IMR-90 (cell line): Measurements from ENCODE around the gene MEGF9. TPM values are rescaled to one million over a fixed set of nuclear protein-coding genes. Genes with fewer than 3 reads are reported as not detected.

Experiments used
- ATAC-seq: fragments of 200-7000 bp; cut with Tn5 transposase; 2 replicates; pipeline ENCODE4 v1.9.1; 2020; ENCODE audit warnings: low read depth, mild to moderate bottlenecking, moderate library complexity
- BruUV-seq: library from RNA; stranded (reverse); fragments of 400-500 nt; replicated peaks from 2 replicates; lab custom pipeline; 2021; lab: Mats Ljungman, UMichigan
- CTCF ChIA-PET: fragments of 300-600 bp; formaldehyde crosslinking; extraction: SDS; loops from one replicate; lab custom pipeline; 2021; ENCODE audit warnings: antibody characterized with exemption; lab: Yijun Ruan, JAX
- POLR2A ChIA-PET: fragments of 300-600 bp; sonication (Branson Sonifier 250); formaldehyde crosslinking; loops from one replicate; lab custom pipeline; 2022; ENCODE audit warnings: antibody characterized with exemption; ENCODE audit not compliant: unreplicated experiment; lab: Charles Lee
- DNase-seq: peaks from one replicate; pipeline ENCODE4 v3.0.0; 2013
- H2AFZ ChIP-seq: replicated peaks from 2 replicates; pipeline ENCODE3; 2013; ENCODE audit warnings: low read length, mild to moderate bottlenecking; ENCODE audit not compliant: poor library complexity
- H2AK5ac ChIP-seq: 2 replicates; pipeline ENCODE4 v1.6.1; 2013; ENCODE audit warnings: low read depth, low read length, inconsistent platforms
- H2AK9ac ChIP-seq: replicated peaks from 2 replicates; pipeline ENCODE3; 2013; ENCODE audit warnings: mild to moderate bottlenecking, low read depth, low read length, moderate library complexity; ENCODE audit not compliant: poor library complexity
- H2BK120ac ChIP-seq: 2 replicates; pipeline ENCODE4 v1.6.1; 2013; ENCODE audit warnings: low read depth, low read length, inconsistent platforms
- H2BK15ac ChIP-seq: 3 replicates; pipeline ENCODE4 v1.6.1; 2013; ENCODE audit warnings: low read depth, low read length, inconsistent platforms
- H2BK20ac ChIP-seq: 2 replicates; pipeline ENCODE4 v1.6.1; 2013; ENCODE audit warnings: low read depth, mild to moderate bottlenecking, inconsistent platforms, low read length, moderate library complexity
- H2BK5ac ChIP-seq: 2 replicates; pipeline ENCODE4 v1.6.1; 2013; ENCODE audit warnings: mild to moderate bottlenecking, low read depth, low read length, inconsistent platforms; ENCODE audit not compliant: poor library complexity, severe bottlenecking
- H3K14ac ChIP-seq: replicated peaks from 2 replicates; pipeline ENCODE4 v1.6.1; 2013; ENCODE audit warnings: low read depth, low read length, inconsistent platforms
- H3K18ac ChIP-seq: 2 replicates; pipeline ENCODE4 v1.6.1; 2013; ENCODE audit warnings: low read depth, low read length, control low read depth
- H3K23ac ChIP-seq: 2 replicates; pipeline ENCODE4 v1.6.1; 2013; ENCODE audit warnings: low read depth, low read length, inconsistent platforms
- H3K27ac ChIP-seq: 2 replicates; pipeline ENCODE4 v1.5.1; 2013; ENCODE audit warnings: mild to moderate bottlenecking, control low read depth, low read length; ENCODE audit not compliant: insufficient read depth
- H3K27me3 ChIP-seq: 2 replicates; pipeline ENCODE4 v1.6.1; 2013; ENCODE audit warnings: low read length; ENCODE audit not compliant: control insufficient read depth, insufficient read depth
- H3K36me3 ChIP-seq: 2 replicates; pipeline ENCODE4 v1.6.1; 2013; ENCODE audit warnings: low read length, mixed read lengths; ENCODE audit not compliant: control insufficient read depth, insufficient read depth
- H3K4ac ChIP-seq: 2 replicates; pipeline ENCODE4 v1.6.1; 2013; ENCODE audit warnings: low read depth, low read length, inconsistent platforms
- H3K4me1 ChIP-seq: 2 replicates; pipeline ENCODE4 v1.6.1; 2013; ENCODE audit warnings: low read length, mixed read lengths; ENCODE audit not compliant: control insufficient read depth, insufficient read depth
- H3K4me2 ChIP-seq: 2 replicates; pipeline ENCODE4 v1.6.1; 2013; ENCODE audit warnings: low read depth, mild to moderate bottlenecking, control low read depth, low read length, moderate library complexity
- H3K4me3 ChIP-seq: 2 replicates; pipeline ENCODE4 v1.5.1; 2013; ENCODE audit warnings: low read depth, mild to moderate bottlenecking, control low read depth, low read length, moderate library complexity; ENCODE audit not compliant: insufficient read depth
- H3K56ac ChIP-seq: 2 replicates; pipeline ENCODE4 v1.6.1; 2013; ENCODE audit warnings: low read length, inconsistent platforms; ENCODE audit not compliant: insufficient read depth; ENCODE audit errors: extremely low read depth
- H3K79me1 ChIP-seq, 2 experiments: 2 replicates each; pipeline ENCODE4 v1.6.1; 2013; ENCODE audit warnings: low read length in 2 of 2, inconsistent platforms in 1 of 2, low read depth in 1 of 2
- H3K9ac ChIP-seq: 2 replicates; pipeline ENCODE4 v1.6.1; 2013; ENCODE audit warnings: low read depth, low read length, control low read depth
- H3K9me1 ChIP-seq: 2 replicates; pipeline ENCODE4 v1.6.1; 2013; ENCODE audit warnings: low read length, inconsistent platforms; ENCODE audit not compliant: insufficient read depth
- H3K9me3 ChIP-seq: 2 replicates; pipeline ENCODE4 v1.6.1; 2013; ENCODE audit warnings: low read length; ENCODE audit not compliant: control insufficient read depth, insufficient read depth
- H4K20me1 ChIP-seq: 2 replicates; pipeline ENCODE4 v1.6.1; 2013; ENCODE audit warnings: low read length, inconsistent platforms; ENCODE audit not compliant: insufficient read depth
- H4K5ac ChIP-seq: 2 replicates; pipeline ENCODE4 v1.6.1; 2013; ENCODE audit warnings: mild to moderate bottlenecking, low read depth, low read length, control low read depth
- H4K8ac ChIP-seq, 2 experiments: 2 replicates each; pipeline ENCODE4 v1.6.1; 2013; ENCODE audit warnings: low read depth in 2 of 2, low read length in 2 of 2, control low read depth in 1 of 2, inconsistent platforms in 1 of 2
- H4K91ac ChIP-seq: 2 replicates; pipeline ENCODE4 v1.6.1; 2013; ENCODE audit warnings: low read depth, low read length, inconsistent platforms; ENCODE audit not compliant: insufficient read depth
- CEBPB ChIP-seq: IDR thresholded peaks from 2 replicates; pipeline ENCODE4 v1.6.1; 2012; ENCODE audit warnings: low read depth, low read length, improper control_type of control experiment
- CTCF ChIP-seq: conservative IDR thresholded peaks from 2 replicates; pipeline ENCODE4 v1.5.1; 2012; ENCODE audit warnings: mild to moderate bottlenecking, low read depth, low read length, improper control_type of control experiment
- ELK1 ChIP-seq: fragments of 150-350 bp; IDR thresholded peaks from 2 replicates; pipeline ENCODE4 v1.6.1; 2016; ENCODE audit warnings: low read depth, mild to moderate bottlenecking, low read length, moderate library complexity, borderline replicate concordance
- MAFK ChIP-seq: IDR thresholded peaks from 2 replicates; pipeline ENCODE4 v1.6.1; 2012; ENCODE audit warnings: low read depth, low read length, improper control_type of control experiment
- MAZ ChIP-seq: IDR thresholded peaks from 2 replicates; pipeline ENCODE4 v1.6.1; 2012; ENCODE audit warnings: low read depth, mild to moderate bottlenecking, low read length, improper control_type of control experiment, moderate library complexity, borderline replicate concordance
- MXI1 ChIP-seq: IDR thresholded peaks from 2 replicates; pipeline ENCODE4 v1.6.1; 2012; ENCODE audit warnings: low read depth, mild to moderate bottlenecking, low read length, moderate library complexity, borderline replicate concordance
- NFE2L2 ChIP-seq: fragments of 150-350 bp; IDR thresholded peaks from 2 replicates; pipeline ENCODE4 v1.6.1; 2016; ENCODE audit warnings: low read depth, mild to moderate bottlenecking, low read length
- POLR2A ChIP-seq: IDR thresholded peaks from 2 replicates; pipeline ENCODE4 v1.6.1; 2012; ENCODE audit warnings: mild to moderate bottlenecking, low read depth, low read length
- RAD21 ChIP-seq: IDR thresholded peaks from 2 replicates; pipeline ENCODE4 v1.6.1; 2012; ENCODE audit warnings: low read length, improper control_type of control experiment
- RCOR1 ChIP-seq: IDR thresholded peaks from 2 replicates; pipeline ENCODE4 v1.6.1; 2012; ENCODE audit warnings: mild to moderate bottlenecking, low read length, improper control_type of control experiment; ENCODE audit not compliant: insufficient replicate concordance
- RFX5 ChIP-seq: IDR thresholded peaks from 2 replicates; pipeline ENCODE4 v1.8.0; 2012; ENCODE audit warnings: low read depth, mild to moderate bottlenecking, low read length, moderate library complexity
- SMC3 ChIP-seq: fragments of 150-350 bp; IDR thresholded peaks from 2 replicates; pipeline ENCODE4 v1.6.1; 2016; ENCODE audit warnings: low read depth, mild to moderate bottlenecking, antibody characterized with exemption, low read length, moderate library complexity
- WGBS, 2 experiments: methylation state at CpG; one replicate each; pipeline versions ENCODE4 v1.1.5 to v1.1.7; 2013; ENCODE audit warnings: missing lambda C conversion rate in 2 of 2; ENCODE audit not compliant: insufficient read length in 1 of 2; ENCODE audit errors: extremely low coverage in 2 of 2; 5-methylcytosine and 5-hydroxymethylcytosine counted together
- dilution Hi-C: fragments of 300-500 bp; cut with HindIII; formaldehyde crosslinking; loops from one replicate; pipeline ENCODE4 v1.14.3; 2018; ENCODE audit warnings: low sequenced_read_pairs; ENCODE audit not compliant: unreplicated experiment
- in situ Hi-C: fragments of 300-500 bp; cut with MboI; formaldehyde crosslinking; loops from 3 replicates; pipeline ENCODE4 v1.14.3; 2019; ENCODE audit warnings: low sequenced_read_pairs, inconsistent platforms, mixed read lengths
- intact Hi-C: fragments of 100-400 bp; cut with micrococcal nuclease; formaldehyde crosslinking; loops from 2 replicates; pipeline ENCODE4 v1.10.0; 2022
- polyA plus RNA-seq, 3 experiments: library from polyadenylated mRNA; depleted of rRNA; stranded (reverse); fragments of >200 nt; gene quantifications; 2 replicates each; pipeline ENCODE4 v1.2.3, GENCODE V29; 2012; ENCODE audit warnings: low replicate concordance in 1 of 3
- total RNA-seq: library from RNA; depleted of rRNA; stranded (reverse); fragments of >200 nt; gene quantifications from 2 replicates; pipeline ENCODE4 v1.2.3, GENCODE V29; 2012

MEGF9 gene
- total and polyA plus RNA-seq, 2 of the 4 experiments (the other 2 are of a cell fraction): 3.4 TPM

GRCh38 chr9:120593250-120593954 is 120.9 kb downstream of the MEGF9 start:
- ATAC-seq (no peak; the same call in 1 of the 2 replicates), DNase-seq (no peak)
- no peak overlapping the region for H3K18ac ChIP-seq
- no peak for TF ChIP-seq RAD21
- TF ChIP-seq CEBPB: no peak
- no peak for TF ChIP-seq MXI1
- no peak for TF ChIP-seq RCOR1
- no peak for TF ChIP-seq MAZ
- no peak for TF ChIP-seq POLR2A
- TF ChIP-seq MAFK: no peak
- no peak for TF ChIP-seq CTCF
- TF ChIP-seq SMC3: no peak
- TF ChIP-seq NFE2L2: no peak
- TF ChIP-seq RFX5: no peak
- TF ChIP-seq ELK1: no peak
- H3K79me1 ChIP-seq: no peaks in the 10 kb centered on the region
- H3K27me3 ChIP-seq: no peaks in the 10 kb centered on the region
- no peak overlapping the region for H3K4me2 ChIP-seq
- no peak overlapping the region for H3K23ac ChIP-seq
- H2BK5ac ChIP-seq: no peak overlapping the region
- no peak overlapping the region for H4K5ac ChIP-seq
- H4K8ac ChIP-seq: no peak overlapping the region
- intact Hi-C loops: no loop called here
- no peak overlapping the region for H3K9ac ChIP-seq
- in situ Hi-C loops: no loop called here
- H2BK20ac ChIP-seq: no peak overlapping the region; the same call in 1 of the 2 replicates
- H2AK5ac ChIP-seq: no peak overlapping the region
- no TSS peak for BruUV-seq
- no peak overlapping the region for H2BK15ac ChIP-seq
- H2AK9ac ChIP-seq: no peak overlapping the region
- H3K9me3 ChIP-seq: 0 out of 2 replicates have a peak, but pooled peaks cover 4% of the 10 kb centered on the region
- H2BK120ac ChIP-seq: no peak overlapping the region
- no peak overlapping the region for H3K4me3 ChIP-seq
- ChIA-PET POLR2A (no interaction called here), CTCF (interaction anchor here (0.6 kb wide), 1 partner anchor 392 kb away, joined by 3 read pairs; no protein-coding TSS in a partner anchor)
- H3K36me3 ChIP-seq: no peaks in the 10 kb centered on the region
- no peak overlapping the region for H3K4ac ChIP-seq
- no peak overlapping the region for H3K56ac ChIP-seq
- no peak overlapping the region for H3K14ac ChIP-seq
- H3K9me1 ChIP-seq: no peaks in the 10 kb centered on the region
- H4K91ac ChIP-seq: no peak overlapping the region
- no CpG with 5 or more reads among the region's 5 CpGs for WGBS, 2 experiments
- no peak overlapping the region for H2AFZ ChIP-seq
- H3K27ac ChIP-seq: no peak overlapping the region
- dilution Hi-C loops: no loop called here
- no peaks in the 10 kb centered on the region for H4K20me1 ChIP-seq
- no peaks in the 10 kb centered on the region for H3K4me1 ChIP-seq
